GM12878 (cell line): ENCODE data around the gene EP400.

Experiments used
- BACH1 ChIP-seq: fragments of 450-650 bp; IDR thresholded peaks from 2 replicates; pipeline ENCODE4 v1.6.1; 2017; ENCODE audit warnings: mild to moderate bottlenecking, borderline replicate concordance
- NR2C1 ChIP-seq: fragments of 450-650 bp; IDR thresholded peaks from 2 replicates; pipeline ENCODE4 v1.6.1; 2017; ENCODE audit warnings: antibody characterized with exemption, mild to moderate bottlenecking, moderate library complexity
- POLR2A ChIP-seq: IDR thresholded peaks from 2 replicates; pipeline ENCODE4 v1.6.1; 2011; ENCODE audit warnings: low read depth, mild to moderate bottlenecking, low read length
- ZZZ3 ChIP-seq: IDR thresholded peaks from 2 replicates; pipeline ENCODE4 v1.6.1; 2011; ENCODE audit warnings: low read depth; ENCODE audit not compliant: control insufficient read depth, insufficient read length
- TF ChIP-seq, protein P1 (sequence below), 3 experiments: IDR thresholded peaks in 2 of 3; conservative IDR thresholded peaks in 1 of 3; 2 replicates each; pipeline ENCODE4 v1.5.1; 2011; ENCODE audit warnings: low read depth in 3 of 3, low read length in 3 of 3, mild to moderate bottlenecking in 3 of 3, control low read depth in 2 of 3, moderate library complexity in 2 of 3, inconsistent platforms in 1 of 3, mixed read lengths in 1 of 3; ENCODE audit not compliant: control insufficient read depth in 2 of 3, insufficient read depth in 1 of 3; ENCODE audit errors: extremely low read depth in 1 of 3

GRCh38 chr12:132003846-132004245 lies 54.1 kb downstream of the EP400 start:
- no peak for TF ChIP-seq ZZZ3
- TF ChIP-seq NR2C1: no peak
- TF ChIP-seq POLR2A: no peak
- TF ChIP-seq, protein P1, sequence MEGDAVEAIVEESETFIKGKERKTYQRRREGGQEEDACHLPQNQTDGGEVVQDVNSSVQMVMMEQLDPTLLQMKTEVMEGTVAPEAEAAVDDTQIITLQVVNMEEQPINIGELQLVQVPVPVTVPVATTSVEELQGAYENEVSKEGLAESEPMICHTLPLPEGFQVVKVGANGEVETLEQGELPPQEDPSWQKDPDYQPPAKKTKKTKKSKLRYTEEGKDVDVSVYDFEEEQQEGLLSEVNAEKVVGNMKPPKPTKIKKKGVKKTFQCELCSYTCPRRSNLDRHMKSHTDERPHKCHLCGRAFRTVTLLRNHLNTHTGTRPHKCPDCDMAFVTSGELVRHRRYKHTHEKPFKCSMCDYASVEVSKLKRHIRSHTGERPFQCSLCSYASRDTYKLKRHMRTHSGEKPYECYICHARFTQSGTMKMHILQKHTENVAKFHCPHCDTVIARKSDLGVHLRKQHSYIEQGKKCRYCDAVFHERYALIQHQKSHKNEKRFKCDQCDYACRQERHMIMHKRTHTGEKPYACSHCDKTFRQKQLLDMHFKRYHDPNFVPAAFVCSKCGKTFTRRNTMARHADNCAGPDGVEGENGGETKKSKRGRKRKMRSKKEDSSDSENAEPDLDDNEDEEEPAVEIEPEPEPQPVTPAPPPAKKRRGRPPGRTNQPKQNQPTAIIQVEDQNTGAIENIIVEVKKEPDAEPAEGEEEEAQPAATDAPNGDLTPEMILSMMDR (IDR thresholded peaks at IDR 0.05 in 2 of 3, conservative IDR thresholded peaks at IDR 0.05 in 1 of 3; ENCODE audit: control insufficient read depth in 2 of 3, extremely low read depth in 1 of 3, insufficient read depth in 1 of 3, low read depth in 3 of 3, low read length in 3 of 3): no peak
- no peak for TF ChIP-seq BACH1
